H9 (cell line): ENCODE data around the gene METTL8. TPM values are rescaled to one million over a fixed set of nuclear protein-coding genes. Genes with fewer than 3 reads are reported as not detected.

ENCODE experiments used
- DNase-seq: peaks from one replicate; pipeline ENCODE4 v3.0.0-alpha.2; 2017
- H2AFZ ChIP-seq: one replicate; pipeline ENCODE4 v1.6.1; 2013; ENCODE audit warnings: mild to moderate bottlenecking, low read length, control low read depth, moderate library complexity
- H2AK5ac ChIP-seq: 2 replicates; pipeline ENCODE4 v1.6.1; 2013; ENCODE audit warnings: low read length, control low read depth, mixed read lengths; ENCODE audit not compliant: insufficient read length
- H2BK120ac ChIP-seq: one replicate; pipeline ENCODE4 v1.6.1; 2013; ENCODE audit warnings: low read depth, mild to moderate bottlenecking, low read length, control low read depth, inconsistent platforms; ENCODE audit not compliant: poor library complexity, severe bottlenecking
- H2BK12ac ChIP-seq: 2 replicates; pipeline ENCODE4 v1.6.1; 2013; ENCODE audit warnings: low read length, control low read depth, mixed read lengths, low read depth; ENCODE audit not compliant: insufficient read length
- H2BK15ac ChIP-seq: 2 replicates; pipeline ENCODE4 v1.6.1; 2013; ENCODE audit warnings: low read depth, low read length, control low read depth
- H2BK20ac ChIP-seq: one replicate; pipeline ENCODE4 v1.6.1; 2013; ENCODE audit warnings: low read depth, mild to moderate bottlenecking, low read length, control low read depth, inconsistent platforms; ENCODE audit not compliant: poor library complexity, severe bottlenecking
- H2BK5ac ChIP-seq: 2 replicates; pipeline ENCODE4 v1.6.1; 2013; ENCODE audit warnings: low read length, control low read depth, mixed read lengths; ENCODE audit not compliant: insufficient read length
- H3K14ac ChIP-seq: 2 replicates; pipeline ENCODE4 v1.6.1; 2013; ENCODE audit warnings: low read length, control low read depth; ENCODE audit not compliant: insufficient read depth
- H3K18ac ChIP-seq: 2 replicates; pipeline ENCODE4 v1.6.1; 2013; ENCODE audit warnings: low read depth, mild to moderate bottlenecking, mixed read lengths, low read length, control low read depth; ENCODE audit not compliant: insufficient read length
- H3K23ac ChIP-seq: 2 replicates; pipeline ENCODE4 v1.6.1; 2013; ENCODE audit warnings: low read length, control low read depth, mixed read lengths, low read depth; ENCODE audit not compliant: insufficient read length
- H3K23me2 ChIP-seq: 2 replicates; pipeline ENCODE4 v1.6.1; 2013; ENCODE audit warnings: low read depth, mild to moderate bottlenecking, mixed read lengths, low read length, control low read depth; ENCODE audit not compliant: insufficient read length, poor library complexity, severe bottlenecking
- H3K27ac ChIP-seq: 2 replicates; pipeline ENCODE4 v1.5.1; 2013; ENCODE audit warnings: low read length, control low read depth, mixed read lengths, low read depth; ENCODE audit not compliant: insufficient read length
- H3K27me3 ChIP-seq: 2 replicates; pipeline ENCODE4 v1.6.1; 2013; ENCODE audit warnings: low read length, control low read depth, inconsistent platforms; ENCODE audit not compliant: insufficient read depth
- H3K4ac ChIP-seq: 2 replicates; pipeline ENCODE4 v1.6.1; 2013; ENCODE audit warnings: low read depth, mild to moderate bottlenecking, control low read depth, inconsistent platforms, low read length, moderate library complexity
- H3K4me1 ChIP-seq: 2 replicates; pipeline ENCODE4 v1.6.1; 2013; ENCODE audit warnings: low read length, control low read depth, inconsistent platforms; ENCODE audit not compliant: insufficient read depth
- H3K4me2 ChIP-seq: 2 replicates; pipeline ENCODE4 v1.6.1; 2013; ENCODE audit warnings: low read length, control low read depth, mixed read lengths; ENCODE audit not compliant: insufficient read length, insufficient read depth
- H3K56ac ChIP-seq: 2 replicates; pipeline ENCODE4 v1.6.1; 2013; ENCODE audit warnings: low read depth, mild to moderate bottlenecking, mixed read lengths, low read length, control low read depth; ENCODE audit not compliant: insufficient read length
- H3K79me1 ChIP-seq: 2 replicates; pipeline ENCODE4 v1.6.1; 2013; ENCODE audit warnings: low read depth, mild to moderate bottlenecking, moderate library complexity, low read length, control low read depth, inconsistent platforms; ENCODE audit not compliant: insufficient read depth, poor library complexity, severe bottlenecking
- H3K79me2 ChIP-seq: 2 replicates; pipeline ENCODE4 v1.6.1; 2013; ENCODE audit warnings: low read length, control low read depth, inconsistent platforms; ENCODE audit not compliant: insufficient read depth
- H3K9ac ChIP-seq: 2 replicates; pipeline ENCODE4 v1.6.1; 2013; ENCODE audit warnings: low read length, control low read depth, mixed read lengths; ENCODE audit not compliant: insufficient read length; ENCODE audit errors: extremely low read depth
- H3K9me3 ChIP-seq: one replicate; pipeline ENCODE4 v1.6.1; 2013; ENCODE audit warnings: low read depth, low read length, inconsistent platforms; ENCODE audit not compliant: control insufficient read depth
- H3T11ph ChIP-seq: one replicate; pipeline ENCODE4 v1.6.1; 2013; ENCODE audit warnings: mild to moderate bottlenecking, low read length, control low read depth, inconsistent platforms
- H4K20me1 ChIP-seq: one replicate; pipeline ENCODE4 v1.6.1; 2013; ENCODE audit not compliant: control insufficient read depth, insufficient read length, insufficient read depth
- H4K5ac ChIP-seq: 2 replicates; pipeline ENCODE4 v1.6.1; 2013; ENCODE audit warnings: low read depth, mild to moderate bottlenecking, mixed read lengths, low read length, control low read depth; ENCODE audit not compliant: insufficient read length
- H4K8ac ChIP-seq: replicated peaks from 2 replicates; pipeline ENCODE4 v1.6.1; 2013; ENCODE audit warnings: low read length, control low read depth, mixed read lengths, low read depth; ENCODE audit not compliant: insufficient read length
- H4K91ac ChIP-seq: 2 replicates; pipeline ENCODE4 v1.6.1; 2013; ENCODE audit warnings: low read depth, mild to moderate bottlenecking, moderate library complexity, mixed read lengths, low read length, control low read depth; ENCODE audit not compliant: insufficient read length
- H3K27ac Mint-ChIP-seq, 3 experiments: 2 replicates in 2 of 3; 3 replicates in 1 of 3; pipeline ENCODE4 v1.8.0; 2020 to 2021; ENCODE audit warnings: mixed read lengths in 3 of 3, mild to moderate bottlenecking in 1 of 3, moderate library complexity in 1 of 3
- H3K27me3 Mint-ChIP-seq: 2 replicates; pipeline ENCODE4 v1.8.0; 2021; ENCODE audit warnings: low read depth, mild to moderate bottlenecking, moderate library complexity, mixed read lengths
- H3K36me3 Mint-ChIP-seq, 3 experiments: 2 replicates in 2 of 3; 3 replicates in 1 of 3; pipeline ENCODE4 v1.8.0; 2020 to 2021; ENCODE audit warnings: low read depth in 3 of 3, mixed read lengths in 3 of 3; ENCODE audit not compliant: insufficient read depth in 1 of 3
- H3K4me1 Mint-ChIP-seq, 2 experiments: 2 replicates each; pipeline ENCODE4 v1.8.0; 2020; ENCODE audit warnings: mixed read lengths in 2 of 2
- H3K4me3 Mint-ChIP-seq, 2 experiments: 2 replicates in 1 of 2; 3 replicates in 1 of 2; pipeline ENCODE4 v1.8.0; 2020 to 2021; ENCODE audit warnings: mild to moderate bottlenecking in 2 of 2, mixed read lengths in 2 of 2, moderate library complexity in 1 of 2
- H3K9me3 Mint-ChIP-seq, 2 experiments: 2 replicates in 1 of 2; 3 replicates in 1 of 2; pipeline ENCODE4 v1.8.0; 2020; ENCODE audit warnings: mild to moderate bottlenecking in 2 of 2, mixed read lengths in 2 of 2, moderate library complexity in 1 of 2
- CTCF ChIP-seq: fragments of 200-600 bp; sonication (generic); conservative IDR thresholded peaks from 3 replicates; pipeline ENCODE4 v1.8.0; 2021; ENCODE audit warnings: antibody characterized with exemption, mild to moderate bottlenecking
- WGBS: extraction: QIAGEN DNeasy Blood & Tissue Kit; methylation state at CpG from one replicate; pipeline ENCODE4 v1.1.7; 2013; ENCODE audit warnings: missing lambda C conversion rate, low lambda C conversion rate, mixed read lengths; ENCODE audit not compliant: insufficient read length; ENCODE audit errors: extremely low coverage; 5-methylcytosine and 5-hydroxymethylcytosine counted together
- total RNA-seq: library from RNA; stranded (reverse); gene quantifications from 2 replicates; pipeline ENCODE4 v1.2.1, GENCODE V29; 2021

The METTL8 gene
- total RNA-seq, 1 experiment from 2014 or later: 40.9 TPM

- no peak overlapping the region for H3K18ac ChIP-seq
Observed at GRCh38 chr2:171289991-171290390, 143.8 kb downstream of the METTL8 start.

More at GRCh38 chr2:171289991-171290390, 143.8 kb downstream of the METTL8 start:
- no CpG with 5 or more reads among the region's 3 CpGs for WGBS
- Histone ChIP-seq H2BK120ac (no peak overlapping the region), H4K5ac (no peak overlapping the region), H2AK5ac (no peak overlapping the region), H3K56ac (no peak overlapping the region), H3T11ph (no peak overlapping the region), H2BK15ac (no peak overlapping the region), H2BK12ac (no peak overlapping the region), H3K27me3 (no peaks in the 10 kb centered on the region), H2AFZ (no peak overlapping the region), H3K4me2 (no peak overlapping the region), H4K20me1 (no peaks in the 10 kb centered on the region), H2BK5ac (no peak overlapping the region), H4K8ac (no peak overlapping the region), H3K27ac (no peak overlapping the region), H4K91ac (no peak overlapping the region), H2BK20ac (no peak overlapping the region), H3K9ac (no peak overlapping the region), H3K23ac (no peak overlapping the region), H3K79me2 (no peaks in the 10 kb centered on the region), H3K79me1 (no peaks in the 10 kb centered on the region), H3K4ac (no peak overlapping the region), H3K4me1 (peaks cover 3% of the 10 kb centered on the region; the same call in 1 of the 2 replicates), H3K9me3 (no peaks in the 10 kb centered on the region), H3K23me2 (no peaks in the 10 kb centered on the region), H3K14ac (no peak overlapping the region)
- DNase-seq: no peak
- no peaks in the 10 kb centered on the region; the same call in 1 of the 2 replicates for H3K27me3 Mint-ChIP-seq
- H3K9me3 Mint-ChIP-seq: peaks cover 2 to 3% of the 10 kb centered on the region in 2 experiments; a peak in 3 of 5 replicates
- no peak for TF ChIP-seq CTCF
- H3K27ac Mint-ChIP-seq: peak overlapping the region in 2 of 3 experiments; percentile 38 to 60; a peak in 2 of 7 replicates
- peaks cover 0 to 6% (median 3%) of the 10 kb centered on the region in 3 experiments; a peak in 3 of 7 replicates for H3K36me3 Mint-ChIP-seq
- H3K4me1 Mint-ChIP-seq: peaks cover 27 to 34% of the 10 kb centered on the region in 2 experiments
- H3K4me3 Mint-ChIP-seq: no peak overlapping the region
